ENCODE measurements around the gene LRCOL1.

LRCOL1 gene

GRCh38 chr12:132610051-132610759, at the start of gene LRCOL1:
TSS of gene LRCOL1 (minus strand) at chr12:132610582. CDS start at chr12:132606251, 4,331 bp downstream.
- no peak for DNase-seq

GRCh38 chr12:132660052-132660451, 49.7 kb upstream of the LRCOL1 start:
- no peak for DNase-seq

GRCh38 chr12:132659146-132659545, 48.8 kb upstream of the LRCOL1 start:
- DNase-seq: no peak

- no peak for DNase-seq
Observed at GRCh38 chr12:132658149-132658894, 47.9 kb upstream of the LRCOL1 start.

- DNase-seq: no peak
Observed at GRCh38 chr12:132657004-132657727, 46.8 kb upstream of the LRCOL1 start.

GRCh38 chr12:132653567-132654290, 43.3 kb upstream of the LRCOL1 start:
- DNase-seq: no peak

- DNase-seq: no peak
Observed at GRCh38 chr12:132651444-132652100, 41.2 kb upstream of the LRCOL1 start.

GRCh38 chr12:132649226-132649945, 39.0 kb upstream of the LRCOL1 start:
- no peak for DNase-seq

- no peak for DNase-seq
Observed at GRCh38 chr12:132648616-132649225, 38.3 kb upstream of the LRCOL1 start.

- DNase-seq: no peak
Observed at GRCh38 chr12:132647858-132648257, 37.5 kb upstream of the LRCOL1 start.

GRCh38 chr12:132646850-132647249, 36.5 kb upstream of the LRCOL1 start:
- no peak for DNase-seq

- DNase-seq: no peak
Observed at GRCh38 chr12:132642846-132643835, 32.8 kb upstream of the LRCOL1 start.

- DNase-seq: no peak
Observed at GRCh38 chr12:132641811-132642650, 31.6 kb upstream of the LRCOL1 start.

- no peak for DNase-seq
Observed at GRCh38 chr12:132640936-132641335, 30.6 kb upstream of the LRCOL1 start.

- no peak for DNase-seq
Observed at GRCh38 chr12:132639956-132640520, 29.7 kb upstream of the LRCOL1 start.

- DNase-seq: no peak
Observed at GRCh38 chr12:132638541-132639408, 28.4 kb upstream of the LRCOL1 start.

GRCh38 chr12:132637811-132638210, 27.4 kb upstream of the LRCOL1 start:
- no peak for DNase-seq

Data from CD4-positive, alpha-beta T cell treated with Interferon alpha-2 for 1 hour (primary cell).